ENCODE data around the gene XCR1. TPM values are rescaled to one million over a fixed set of nuclear protein-coding genes. Genes with fewer than 3 reads are reported as not detected.

The XCR1 gene
- polyA plus RNA-seq, 1 experiment, result not detected

- CTCF ChIA-PET, result interaction anchor here (1.2 to 1.3 kb wide), 2 partner anchors 9 to 13 kb away, joined by 3 to 4 read pairs; no protein-coding TSS in a partner anchor
- no peak for DNase-seq (ENCODE audit: low read depth)
- POLR2A ChIA-PET, result no interaction called here
Observed at GRCh38 chr3:46062679-46063078, 35.4 kb upstream of the XCR1 start.

GRCh38 chr3:46061887-46062286 lies 34.6 kb upstream of the XCR1 start:
- CTCF ChIA-PET, result interaction anchor here (1.2 kb wide), 2 partner anchors 14 to 123 kb away, joined by 3 read pairs; no protein-coding TSS in a partner anchor
- Histone ChIP-seq H3K36me3 (ENCODE audit: control insufficient read depth, insufficient read depth, low read length) (no peaks in the 10 kb centered on the region), H3K27me3 (ENCODE audit: control insufficient read depth, insufficient read depth, low read length) (peaks cover 17% of the 10 kb centered on the region), H3K4me3 (ENCODE audit: low read depth, low read length) (no peak overlapping the region)
- no peak for DNase-seq (ENCODE audit: low read depth)
- no peak for TF ChIP-seq CTCF (IDR thresholded peaks at IDR 0.05; ENCODE audit: insufficient read depth, low read depth, low read length)
- POLR2A ChIA-PET, result no interaction called here

More at GRCh38 chr3:46062679-46063078, 35.4 kb upstream of the XCR1 start:
- H3K4me3 ChIP-seq (ENCODE audit: low read depth, low read length), result no peak overlapping the region
- TF ChIP-seq CTCF (IDR thresholded peaks at IDR 0.05; ENCODE audit: insufficient read depth, low read depth, low read length), result no peak
- peaks cover 17% of the 10 kb centered on the region for H3K27me3 ChIP-seq (ENCODE audit: control insufficient read depth, insufficient read depth, low read length)
- no peaks in the 10 kb centered on the region for H3K36me3 ChIP-seq (ENCODE audit: control insufficient read depth, insufficient read depth, low read length)

- Histone ChIP-seq H3K27me3 (ENCODE audit: control insufficient read depth, insufficient read depth, low read length) (peaks cover 17% of the 10 kb centered on the region), H3K4me3 (ENCODE audit: low read depth, low read length) (no peak overlapping the region), H3K36me3 (ENCODE audit: control insufficient read depth, insufficient read depth, low read length) (no peaks in the 10 kb centered on the region)
- ChIA-PET CTCF (interaction anchor here (1.2 to 2.0 kb wide), 2 partner anchors 20 to 123 kb away, joined by 3 to 4 read pairs; no protein-coding TSS in a partner anchor), POLR2A (no interaction called here)
- no peak for TF ChIP-seq CTCF (IDR thresholded peaks at IDR 0.05; ENCODE audit: insufficient read depth, low read depth, low read length)
- DNase-seq (ENCODE audit: low read depth), result no peak
Observed at GRCh38 chr3:46061108-46061720, 33.9 kb upstream of the XCR1 start.

- POLR2A ChIA-PET, result no interaction called here
- Histone ChIP-seq H3K36me3 (ENCODE audit: control insufficient read depth, insufficient read depth, low read length) (no peaks in the 10 kb centered on the region), H3K4me3 (ENCODE audit: low read depth, low read length) (no peak overlapping the region), H3K27me3 (ENCODE audit: control insufficient read depth, insufficient read depth, low read length) (peaks cover 17% of the 10 kb centered on the region)
- CTCF ChIA-PET, result interaction anchor here (1.2 to 2.0 kb wide), 2 partner anchors 19 to 122 kb away, joined by 3 to 4 read pairs; no protein-coding TSS in a partner anchor
- no peak for DNase-seq (ENCODE audit: low read depth)
- TF ChIP-seq CTCF (IDR thresholded peaks at IDR 0.05; ENCODE audit: insufficient read depth, low read depth, low read length), result no peak
Observed at GRCh38 chr3:46060551-46060950, 33.3 kb upstream of the XCR1 start.

- no peak for TF ChIP-seq CTCF (IDR thresholded peaks at IDR 0.05; ENCODE audit: insufficient read depth, low read depth, low read length)
- H3K27me3 ChIP-seq (ENCODE audit: control insufficient read depth, insufficient read depth, low read length), result peaks cover 14% of the 10 kb centered on the region
- no peaks in the 10 kb centered on the region for H3K36me3 ChIP-seq (ENCODE audit: control insufficient read depth, insufficient read depth, low read length)
- ChIA-PET POLR2A (no interaction called here), CTCF (interaction anchor here (2.0 kb wide), 1 partner anchor 18 kb away, joined by 4 read pairs; no protein-coding TSS in a partner anchor)
- no peak for DNase-seq (ENCODE audit: low read depth)
- H3K4me3 ChIP-seq (ENCODE audit: low read depth, low read length), result no peak overlapping the region
Observed at GRCh38 chr3:46059432-46059831, 32.1 kb upstream of the XCR1 start.

Measured in BJ (cell line).